HepG2 (cell line): ENCODE data around the gene DNMT1. TPM values are rescaled to one million over a fixed set of nuclear protein-coding genes. Genes with fewer than 3 reads are reported as not detected.

Experiments
- ATAC-seq: fragments of 200-7000 bp; cut with Tn5 transposase; 3 replicates; pipeline ENCODE4 v1.9.1; 2020; ENCODE audit warnings: mild to moderate bottlenecking, moderate library complexity
- BruUV-seq: library from RNA; stranded (reverse); fragments of 400-500 nt; replicated peaks from 2 replicates; lab custom pipeline; 2021; lab: Mats Ljungman, UMichigan
- CTCF ChIA-PET: fragments of 300-600 bp; formaldehyde crosslinking; extraction: SDS; loops from one replicate; lab custom pipeline; 2021; ENCODE audit warnings: low total read pairs, inconsistent platforms, low intra/inter-chr PET ratio; lab: Yijun Ruan, JAX
- POLR2A ChIA-PET: fragments of 350-600 bp; sonication (Branson Sonifier 250); formaldehyde crosslinking; loops from one replicate; lab custom pipeline; 2020; ENCODE audit warnings: antibody characterized with exemption, inconsistent platforms; lab: Yijun Ruan, JAX
- DNase-seq: peaks from one replicate; pipeline ENCODE4 v3.0.0-alpha.2; 2015; ENCODE audit warnings: low spot score
- FAIRE-seq: peaks from 3 replicates; lab custom pipeline; 2011; peaks lifted over from hg19 to GRCh38; lab: Jason Lieb, UNC
- H2AFZ ChIP-seq: one replicate; pipeline ENCODE4 v1.6.1; 2011; ENCODE audit warnings: low read length, inconsistent platforms
- H3K27ac ChIP-seq: fragments of 300-600 bp; 3 replicates; pipeline ENCODE4 v1.8.0; 2011; ENCODE audit warnings: mixed run types, mild to moderate bottlenecking, mixed read lengths, low read length, inconsistent platforms; ENCODE audit not compliant: insufficient read depth; ENCODE audit errors: extremely low read length
- H3K27me3 ChIP-seq, 2 experiments: fragments of 200-600 bp in 1 of 2; 2 replicates in 1 of 2; 3 replicates in 1 of 2; pipeline versions ENCODE4 v1.6.0 to v1.8.0; 2011; ENCODE audit warnings: low read length in 2 of 2, mild to moderate bottlenecking in 2 of 2, moderate library complexity in 2 of 2, inconsistent platforms in 1 of 2; ENCODE audit not compliant: insufficient read depth in 2 of 2, control insufficient read depth in 1 of 2
- H3K36me3 ChIP-seq, 2 experiments: fragments of 200-600 bp in 1 of 2; replicated peaks in 1 of 2; 2 replicates in 1 of 2; 3 replicates in 1 of 2; pipeline versions ENCODE4 v1.5.1 to v1.8.0; 2011; ENCODE audit warnings: low read length in 2 of 2, inconsistent platforms in 1 of 2; ENCODE audit not compliant: insufficient read depth in 2 of 2, control insufficient read depth in 1 of 2
- H3K4me1 ChIP-seq: 2 replicates; pipeline ENCODE4 v1.5.1; 2012; ENCODE audit warnings: low read length, inconsistent platforms; ENCODE audit not compliant: insufficient read depth
- H3K4me2 ChIP-seq: 2 replicates; pipeline ENCODE4 v1.6.0; 2011; ENCODE audit warnings: low read depth, low read length, inconsistent platforms
- H3K4me3 ChIP-seq, 3 experiments: fragments of 200-600 bp in 1 of 3; sonication (generic), shearing (Covaris generic) in 1 of 3; replicated peaks in 1 of 3; 2 replicates each; pipeline ENCODE4 v1.5.1; 2011 to 2016; ENCODE audit warnings: low read length in 3 of 3, inconsistent platforms in 2 of 3, low read depth in 2 of 3, mild to moderate bottlenecking in 2 of 3, control low read depth in 1 of 3, mixed read lengths in 1 of 3; ENCODE audit not compliant: insufficient read depth in 1 of 3
- H3K79me2 ChIP-seq: one replicate; pipeline ENCODE4 v1.6.1; 2011; ENCODE audit warnings: low read length, inconsistent platforms; ENCODE audit not compliant: insufficient read depth
- H3K9ac ChIP-seq: 2 replicates; pipeline ENCODE4 v1.6.0; 2011; ENCODE audit warnings: mild to moderate bottlenecking, low read depth, low read length, inconsistent platforms; ENCODE audit not compliant: insufficient read depth
- H3K9me3 ChIP-seq: 2 replicates; pipeline ENCODE4 v1.5.1; 2012; ENCODE audit warnings: mild to moderate bottlenecking, low read length
- H4K20me1 ChIP-seq: 2 replicates; pipeline ENCODE4 v1.6.0; 2011; ENCODE audit warnings: inconsistent platforms, mild to moderate bottlenecking, low read length, moderate library complexity; ENCODE audit not compliant: insufficient read depth
- PITX1 ChIP-seq: sonication (generic); formaldehyde crosslinking; IDR thresholded peaks from 2 replicates; pipeline ENCODE4 v1.5.1; 2020; ENCODE audit warnings: mild to moderate bottlenecking, missing genetic modification reagents
- SPEN ChIP-seq: sonication (generic); formaldehyde crosslinking; IDR thresholded peaks from 2 replicates; pipeline ENCODE4 v1.5.1; 2020; ENCODE audit warnings: low read depth, mild to moderate bottlenecking, missing genetic modification reagents
- ZNF768 ChIP-seq: sonication (generic); formaldehyde crosslinking; IDR thresholded peaks from 2 replicates; pipeline ENCODE4 v1.4.0; 2020; ENCODE audit warnings: missing genetic modification reagents
- WGBS: methylation state at CpG from one replicate; pipeline ENCODE4 v1.1.6; 2017; ENCODE audit warnings: low lambda C conversion rate; 5-methylcytosine and 5-hydroxymethylcytosine counted together
- in situ Hi-C: cut with HindIII; loops from 2 replicates; pipeline ENCODE4 v1.10.0; 2017; ENCODE audit warnings: low pct_unique_long_range_greater_than_20kb; ENCODE audit not compliant: extremely low pct_ligation_motif_present
- intact Hi-C: fragments of 100-400 bp; cut with micrococcal nuclease; formaldehyde crosslinking; loops from one replicate; pipeline ENCODE4 v1.10.0; 2022; ENCODE audit not compliant: unreplicated experiment
- polyA plus RNA-seq, 8 experiments: library from polyadenylated mRNA; depleted of rRNA in 3 of 8; stranded (reverse) in 7 of 8; unstranded in 1 of 8; fragments of >200 nt; fragmentation: Illumina TruSeq in 4 of 8; extraction: Trizol in 4 of 8; gene quantifications; 2 replicates each; pipeline versions ENCODE4 v1.2.1 to v1.2.3, GENCODE V29; 2011 to 2016; ENCODE audit warnings: low read depth in 4 of 8, missing spikeins in 1 of 8, mixed read lengths in 1 of 8; ENCODE audit not compliant: insufficient read depth in 1 of 8
- total RNA-seq, 5 experiments: library from RNA; depleted of rRNA; stranded (reverse); fragments of >200 nt; fragmentation: Illumina TruSeq; extraction: Trizol; gene quantifications; 2 replicates each; pipeline ENCODE4 v1.2.3, GENCODE V29; 2016; ENCODE audit warnings: low read depth in 1 of 5
- TF ChIP-seq, protein P1 (sequence below): sonication (generic); formaldehyde crosslinking; IDR thresholded peaks from 2 replicates; pipeline ENCODE4 v1.4.0; 2020; ENCODE audit warnings: mild to moderate bottlenecking, missing genetic modification reagents, borderline replicate concordance

Gene DNMT1
- total and polyA plus RNA-seq, 2 of the 13 experiments (the other 11 are each of a cell fraction or from before 2014, with no cell fraction given) = 31.2 to 91.1 TPM

- TF ChIP-seq, protein P1, sequence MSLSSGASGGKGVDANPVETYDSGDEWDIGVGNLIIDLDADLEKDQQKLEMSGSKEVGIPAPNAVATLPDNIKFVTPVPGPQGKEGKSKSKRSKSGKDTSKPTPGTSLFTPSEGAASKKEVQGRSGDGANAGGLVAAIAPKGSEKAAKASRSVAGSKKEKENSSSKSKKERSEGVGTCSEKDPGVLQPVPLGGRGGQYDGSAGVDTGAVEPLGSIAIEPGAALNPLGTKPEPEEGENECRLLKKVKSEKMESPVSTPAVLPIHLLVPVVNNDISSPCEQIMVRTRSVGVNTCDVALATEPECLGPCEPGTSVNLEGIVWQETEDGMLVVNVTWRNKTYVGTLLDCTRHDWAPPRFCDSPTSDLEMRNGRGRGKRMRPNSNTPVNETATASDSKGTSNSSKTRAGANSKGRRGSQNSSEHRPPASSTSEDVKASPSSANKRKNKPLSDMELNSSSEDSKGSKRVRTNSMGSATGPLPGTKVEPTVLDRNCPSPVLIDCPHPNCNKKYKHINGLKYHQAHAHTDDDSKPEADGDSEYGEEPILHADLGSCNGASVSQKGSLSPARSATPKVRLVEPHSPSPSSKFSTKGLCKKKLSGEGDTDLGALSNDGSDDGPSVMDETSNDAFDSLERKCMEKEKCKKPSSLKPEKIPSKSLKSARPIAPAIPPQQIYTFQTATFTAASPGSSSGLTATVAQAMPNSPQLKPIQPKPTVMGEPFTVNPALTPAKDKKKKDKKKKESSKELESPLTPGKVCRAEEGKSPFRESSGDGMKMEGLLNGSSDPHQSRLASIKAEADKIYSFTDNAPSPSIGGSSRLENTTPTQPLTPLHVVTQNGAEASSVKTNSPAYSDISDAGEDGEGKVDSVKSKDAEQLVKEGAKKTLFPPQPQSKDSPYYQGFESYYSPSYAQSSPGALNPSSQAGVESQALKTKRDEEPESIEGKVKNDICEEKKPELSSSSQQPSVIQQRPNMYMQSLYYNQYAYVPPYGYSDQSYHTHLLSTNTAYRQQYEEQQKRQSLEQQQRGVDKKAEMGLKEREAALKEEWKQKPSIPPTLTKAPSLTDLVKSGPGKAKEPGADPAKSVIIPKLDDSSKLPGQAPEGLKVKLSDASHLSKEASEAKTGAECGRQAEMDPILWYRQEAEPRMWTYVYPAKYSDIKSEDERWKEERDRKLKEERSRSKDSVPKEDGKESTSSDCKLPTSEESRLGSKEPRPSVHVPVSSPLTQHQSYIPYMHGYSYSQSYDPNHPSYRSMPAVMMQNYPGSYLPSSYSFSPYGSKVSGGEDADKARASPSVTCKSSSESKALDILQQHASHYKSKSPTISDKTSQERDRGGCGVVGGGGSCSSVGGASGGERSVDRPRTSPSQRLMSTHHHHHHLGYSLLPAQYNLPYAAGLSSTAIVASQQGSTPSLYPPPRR = no peak
- no peak for TF ChIP-seq SPEN (CRISPR knock-in tag)
These were observed 31.2 kb upstream of the DNMT1 start (continued) for GRCh38 chr19:10226021-10226375.

GRCh38 chr19:10224337-10224736 lies 29.6 kb upstream of the DNMT1 start:
- Histone ChIP-seq H2AFZ (no peak overlapping the region), H3K4me1 (peaks cover 16% of the 10 kb centered on the region), H4K20me1 (no peaks in the 10 kb centered on the region), H3K27me3 (no peaks in the 10 kb centered on the region; a peak in 1 of 5 replicates), H3K27ac (no peak overlapping the region), H3K36me3 (no peaks in the 10 kb centered on the region), H3K9me3 (no peaks in the 10 kb centered on the region), H3K4me2 (no peak overlapping the region), H3K9ac (no peak overlapping the region), H3K4me3 (no peak overlapping the region), H3K79me2 (no peaks in the 10 kb centered on the region)
- FAIRE-seq (no peak), DNase-seq (no peak), ATAC-seq (no peak)
- BruUV-seq = no TSS peak
- CTCF ChIA-PET = no interaction called here
- POLR2A ChIA-PET = no interaction called here
- TF ChIP-seq ZNF768 (CRISPR knock-in tag) = peak; percentile 2; the same call in 1 of the 2 replicates
- TF ChIP-seq PITX1 = no peak
- in situ Hi-C loops (no loop called here), intact Hi-C loops (no loop called here)
- 88% methylated on average over 10 of the region's 23 CpGs for WGBS
